ENCODE results near the gene PLK2.

DNA sequence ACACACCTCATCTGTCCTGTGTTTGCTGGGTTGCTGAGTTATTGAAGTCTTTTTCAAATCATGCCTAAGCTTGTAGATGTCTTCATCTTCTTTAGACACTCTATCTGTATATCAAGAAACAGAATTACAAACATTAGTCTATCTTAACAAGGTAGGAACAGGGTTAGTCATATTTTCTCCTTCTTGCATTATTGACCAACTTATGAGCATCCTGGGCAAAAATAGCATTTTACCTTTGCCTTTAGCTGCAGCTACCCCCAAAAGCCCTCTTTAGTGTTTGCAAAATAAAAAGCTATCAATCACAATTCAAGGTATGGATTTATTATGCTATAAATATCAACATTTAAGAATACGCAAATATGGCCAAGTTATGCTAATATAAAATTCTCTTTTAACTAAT, 3.4 kb downstream of the PLK2 start:
- no peak for TF ChIP-seq POLR2A (IDR thresholded peaks at IDR 0.05)
- TF ChIP-seq, protein P1, sequence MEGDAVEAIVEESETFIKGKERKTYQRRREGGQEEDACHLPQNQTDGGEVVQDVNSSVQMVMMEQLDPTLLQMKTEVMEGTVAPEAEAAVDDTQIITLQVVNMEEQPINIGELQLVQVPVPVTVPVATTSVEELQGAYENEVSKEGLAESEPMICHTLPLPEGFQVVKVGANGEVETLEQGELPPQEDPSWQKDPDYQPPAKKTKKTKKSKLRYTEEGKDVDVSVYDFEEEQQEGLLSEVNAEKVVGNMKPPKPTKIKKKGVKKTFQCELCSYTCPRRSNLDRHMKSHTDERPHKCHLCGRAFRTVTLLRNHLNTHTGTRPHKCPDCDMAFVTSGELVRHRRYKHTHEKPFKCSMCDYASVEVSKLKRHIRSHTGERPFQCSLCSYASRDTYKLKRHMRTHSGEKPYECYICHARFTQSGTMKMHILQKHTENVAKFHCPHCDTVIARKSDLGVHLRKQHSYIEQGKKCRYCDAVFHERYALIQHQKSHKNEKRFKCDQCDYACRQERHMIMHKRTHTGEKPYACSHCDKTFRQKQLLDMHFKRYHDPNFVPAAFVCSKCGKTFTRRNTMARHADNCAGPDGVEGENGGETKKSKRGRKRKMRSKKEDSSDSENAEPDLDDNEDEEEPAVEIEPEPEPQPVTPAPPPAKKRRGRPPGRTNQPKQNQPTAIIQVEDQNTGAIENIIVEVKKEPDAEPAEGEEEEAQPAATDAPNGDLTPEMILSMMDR (IDR thresholded peaks at IDR 0.05) = no peak

Data from heart left ventricle (tissue), 13 donors.